B cell (primary cell): ENCODE data around the gene TBC1D22A. TPM values are rescaled to one million over a fixed set of nuclear protein-coding genes. Genes with fewer than 3 reads are reported as not detected.

Experiments
- ATAC-seq: fragments of 200-7000 bp; cut with Tn5 transposase; one replicate; pipeline ENCODE4 v1.10.0; 2021; ENCODE audit warnings: low read depth, mild to moderate bottlenecking, moderate number of reproducible peaks, moderate library complexity
- CTCF ChIA-PET: fragments of 350-600 bp; sonication (Branson Sonifier 250); formaldehyde crosslinking; loops from one replicate; lab custom pipeline; 2021; ENCODE audit warnings: antibody characterized with exemption, inconsistent platforms; lab: Charles Lee
- POLR2A ChIA-PET: fragments of 350-600 bp; sonication (Branson Sonifier 250); formaldehyde crosslinking; loops from one replicate; lab custom pipeline; 2021; ENCODE audit warnings: antibody characterized with exemption; lab: Charles Lee
- DNase-seq: peaks from one replicate; pipeline ENCODE4 v3.0.0; 2013
- H2AFZ ChIP-seq: 2 replicates; pipeline ENCODE4 v1.6.1; 2012; ENCODE audit warnings: mild to moderate bottlenecking, low read depth, low read length; ENCODE audit not compliant: insufficient read depth, poor library complexity, severe bottlenecking
- H3K27ac ChIP-seq, 2 donors: 1 replicate in 1 of 2; 2 replicates in 1 of 2; pipeline ENCODE4 v1.5.1; 2012 to 2013; ENCODE audit warnings: low read length in 2 of 2, mild to moderate bottlenecking in 2 of 2, moderate library complexity in 1 of 2
- H3K27me3 ChIP-seq, 4 experiments: fragments of 200-600 bp in 1 of 4; sonication (generic) in 1 of 4; replicated peaks in 1 of 4; 1 replicate in 2 of 4; 2 replicates in 2 of 4; pipeline versions ENCODE4 v1.6.1 to v1.7.0; 2013 to 2016; ENCODE audit warnings: low read length in 3 of 4, mild to moderate bottlenecking in 2 of 4, mixed read lengths in 1 of 4, moderate library complexity in 1 of 4; ENCODE audit not compliant: insufficient read depth in 4 of 4, control insufficient read depth in 3 of 4; ENCODE audit errors: control extremely low read depth in 1 of 4
- H3K36me3 ChIP-seq, 2 experiments: replicated peaks in 1 of 2; 1 replicate in 1 of 2; 2 replicates in 1 of 2; pipeline versions ENCODE4 v1.6.1 to v1.7.1; 2013; ENCODE audit warnings: low read length in 1 of 2; ENCODE audit not compliant: insufficient read depth in 2 of 2, control insufficient read depth in 1 of 2; ENCODE audit errors: control extremely low read depth in 1 of 2, extremely low read depth in 1 of 2
- H3K4me1 ChIP-seq, 2 donors: fragments of 200-600 bp in 1 of 2; sonication (generic) in 1 of 2; 1 replicate in 1 of 2; 2 replicates in 1 of 2; pipeline versions ENCODE4 v1.5.1 to v1.6.1; 2013 to 2017; ENCODE audit warnings: low read length in 2 of 2; ENCODE audit not compliant: control insufficient read depth in 2 of 2, insufficient read depth in 2 of 2
- H3K4me2 ChIP-seq: replicated peaks from 2 replicates; pipeline ENCODE3; 2012; ENCODE audit warnings: mild to moderate bottlenecking, low read depth, low read length; ENCODE audit not compliant: poor library complexity, severe bottlenecking
- H3K4me3 ChIP-seq, 5 experiments: fragments of 200-600 bp in 1 of 5; sonication (generic) in 1 of 5; 1 replicate in 3 of 5; 2 replicates in 2 of 5; pipeline versions ENCODE4 v1.5.1 to v1.7.0; 2011 to 2016; ENCODE audit warnings: low read length in 4 of 5, mild to moderate bottlenecking in 4 of 5, low read depth in 2 of 5, control low read depth in 1 of 5, moderate library complexity in 1 of 5; ENCODE audit not compliant: insufficient read depth in 1 of 5; ENCODE audit errors: control extremely low read depth in 1 of 5, extremely low read depth in 1 of 5
- H3K79me2 ChIP-seq: fragments of 200-600 bp; sonication (generic); one replicate; pipeline ENCODE4 v1.6.0; 2016; ENCODE audit warnings: low read length; ENCODE audit not compliant: control insufficient read depth, insufficient read depth
- H3K9ac ChIP-seq: fragments of 200-600 bp; sonication (generic); 2 replicates; pipeline ENCODE4 v1.6.1; 2017; ENCODE audit warnings: mild to moderate bottlenecking, low read length, moderate library complexity
- H3K9me3 ChIP-seq, 3 donors: one replicate each; pipeline versions ENCODE4 v1.6.1 to v1.7.1; 2013; ENCODE audit warnings: low read length in 2 of 3; ENCODE audit not compliant: control insufficient read depth in 2 of 3, insufficient read depth in 1 of 3; ENCODE audit errors: control extremely low read depth in 1 of 3
- H4K20me1 ChIP-seq: 2 replicates; pipeline ENCODE4 v1.6.0; 2012; ENCODE audit warnings: mild to moderate bottlenecking, low read length; ENCODE audit not compliant: insufficient read depth, control insufficient read depth, poor library complexity, severe bottlenecking
- H3K27ac Mint-ChIP-seq: one replicate; pipeline ENCODE4 v1.8.0; 2021; ENCODE audit warnings: mixed read lengths
- H3K27me3 Mint-ChIP-seq: one replicate; pipeline ENCODE4 v1.8.0; 2021; ENCODE audit warnings: mixed read lengths
- H3K4me1 Mint-ChIP-seq: one replicate; pipeline ENCODE4 v1.8.0; 2021; ENCODE audit warnings: mixed read lengths
- H3K4me3 Mint-ChIP-seq: one replicate; pipeline ENCODE4 v1.8.0; 2021; ENCODE audit warnings: mixed read lengths
- H3K9me3 Mint-ChIP-seq: one replicate; pipeline ENCODE4 v1.8.0; 2022; ENCODE audit warnings: mixed read lengths; ENCODE audit not compliant: insufficient read depth
- EZH2 ChIP-seq: IDR thresholded peaks from 2 replicates; pipeline ENCODE4 v1.6.1; 2012; ENCODE audit warnings: borderline replicate concordance, low read depth, mild to moderate bottlenecking, moderate library complexity, low read length; ENCODE audit not compliant: insufficient read depth, poor library complexity, severe bottlenecking
- WGBS: methylation state at CpG from one replicate; pipeline ENCODE4 v1.1.5; 2013; ENCODE audit warnings: missing lambda C conversion rate; ENCODE audit not compliant: insufficient coverage; 5-methylcytosine and 5-hydroxymethylcytosine counted together
- intact Hi-C: fragments of 100-400 bp; cut with micrococcal nuclease; formaldehyde crosslinking; loops from one replicate; pipeline ENCODE4 v1.10.0; 2022
- polyA plus RNA-seq: library from polyadenylated mRNA; depleted of rRNA; stranded (reverse); fragments of >200 nt; gene quantifications from 2 replicates; pipeline ENCODE4 v1.2.3, GENCODE V29; 2012
- total RNA-seq, 2 donors: library from RNA; stranded (reverse); fragments of 120-200 nt in 1 of 2; gene quantifications; 1 replicate in 1 of 2; 2 replicates in 1 of 2; pipeline versions ENCODE4 v1.2.3 to v1.2.4, GENCODE V29; 2013 to 2022
- TF ChIP-seq, protein P1 (sequence below): fragments of 200-600 bp; IDR thresholded peaks from one replicate; pipeline ENCODE4 v1.8.0; 2022; ENCODE audit warnings: antibody characterized with exemption, mild to moderate bottlenecking

The TBC1D22A gene
- total and polyA plus RNA-seq, 2 donors (not counting 1 experiment from before 2014, with no cell fraction given) = 73.8 to 128 TPM

DNA sequence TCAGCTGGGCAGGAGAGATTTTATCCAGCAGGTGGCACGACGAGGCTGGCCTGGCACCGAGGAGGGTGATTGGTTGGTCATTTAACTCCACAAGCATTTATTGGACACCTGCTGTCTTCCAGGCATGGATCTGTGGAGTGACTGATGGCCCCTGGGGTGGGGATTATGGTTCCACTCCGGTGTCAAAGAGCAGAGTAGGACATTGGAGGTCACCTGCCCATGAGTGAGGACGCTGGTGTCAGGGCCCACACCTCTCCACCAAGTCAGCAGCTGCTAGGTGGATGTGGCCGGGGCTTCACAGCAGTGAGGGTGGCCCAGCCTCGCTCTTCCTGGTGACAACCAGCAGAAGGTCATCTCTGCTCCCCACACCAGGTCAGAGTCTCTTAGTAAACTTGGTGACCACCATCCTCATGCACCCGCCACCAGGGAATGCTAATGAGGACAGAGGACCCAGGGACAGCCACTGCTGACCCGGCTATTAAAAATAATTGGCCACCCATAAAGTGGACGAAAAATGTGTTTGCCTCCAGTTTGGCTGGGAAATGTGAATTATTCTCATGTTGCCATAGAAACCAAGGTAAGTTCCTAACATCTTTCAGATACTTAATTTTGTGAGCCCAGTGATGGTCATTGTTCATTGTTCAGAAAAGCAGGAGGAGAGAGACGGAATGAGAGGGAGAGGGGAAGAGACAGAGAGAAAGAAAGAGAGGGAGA is 428.7 kb downstream of the TBC1D22A start:
- H3K9me3 Mint-ChIP-seq = peaks cover 4% of the 10 kb centered on the region
- no peak overlapping the region for H3K27ac Mint-ChIP-seq
- H2AFZ ChIP-seq = no peak overlapping the region
- ChIA-PET CTCF (no interaction called here), POLR2A (no interaction called here)
- no peak overlapping the region for H3K4me2 ChIP-seq
- TF ChIP-seq, protein P1, sequence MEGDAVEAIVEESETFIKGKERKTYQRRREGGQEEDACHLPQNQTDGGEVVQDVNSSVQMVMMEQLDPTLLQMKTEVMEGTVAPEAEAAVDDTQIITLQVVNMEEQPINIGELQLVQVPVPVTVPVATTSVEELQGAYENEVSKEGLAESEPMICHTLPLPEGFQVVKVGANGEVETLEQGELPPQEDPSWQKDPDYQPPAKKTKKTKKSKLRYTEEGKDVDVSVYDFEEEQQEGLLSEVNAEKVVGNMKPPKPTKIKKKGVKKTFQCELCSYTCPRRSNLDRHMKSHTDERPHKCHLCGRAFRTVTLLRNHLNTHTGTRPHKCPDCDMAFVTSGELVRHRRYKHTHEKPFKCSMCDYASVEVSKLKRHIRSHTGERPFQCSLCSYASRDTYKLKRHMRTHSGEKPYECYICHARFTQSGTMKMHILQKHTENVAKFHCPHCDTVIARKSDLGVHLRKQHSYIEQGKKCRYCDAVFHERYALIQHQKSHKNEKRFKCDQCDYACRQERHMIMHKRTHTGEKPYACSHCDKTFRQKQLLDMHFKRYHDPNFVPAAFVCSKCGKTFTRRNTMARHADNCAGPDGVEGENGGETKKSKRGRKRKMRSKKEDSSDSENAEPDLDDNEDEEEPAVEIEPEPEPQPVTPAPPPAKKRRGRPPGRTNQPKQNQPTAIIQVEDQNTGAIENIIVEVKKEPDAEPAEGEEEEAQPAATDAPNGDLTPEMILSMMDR = no peak
- no peak for TF ChIP-seq EZH2
- intact Hi-C loops = no loop called here
- H3K36me3 ChIP-seq = no peaks in the 10 kb centered on the region
- no peak for DNase-seq
- peaks cover 0 to 20% (median 0%) of the 10 kb centered on the region in 3 donors for H3K9me3 ChIP-seq
- no peak for ATAC-seq
- no peaks in the 10 kb centered on the region for H3K79me2 ChIP-seq
- no peak overlapping the region for H3K27ac ChIP-seq
- WGBS = 85% methylated on average over 10 of the region's 11 CpGs
- no peaks in the 10 kb centered on the region for H3K27me3 ChIP-seq
- H3K9ac ChIP-seq = no peak overlapping the region
- H3K4me1 Mint-ChIP-seq = no peaks in the 10 kb centered on the region
- no peaks in the 10 kb centered on the region for H4K20me1 ChIP-seq
- H3K4me3 Mint-ChIP-seq = no peak overlapping the region
- H3K4me1 ChIP-seq = no peaks in the 10 kb centered on the region
- H3K4me3 ChIP-seq = no peak overlapping the region
- H3K27me3 Mint-ChIP-seq = no peaks in the 10 kb centered on the region
